ENCODE results near the gene JMJD4. TPM values are rescaled to one million over a fixed set of nuclear protein-coding genes. Genes with fewer than 3 reads are reported as not detected.

JMJD4 gene
- total RNA-seq, 1 experiment from 2014 or later = 14.3 TPM

GRCh38 chr1:227731241-227731677 is 3.8 kb downstream of the JMJD4 start:
- Histone ChIP-seq H3K4me2 (ENCODE audit: low read length) (no peak overlapping the region), H3K4me3 (replicated peaks in 1 of 2; ENCODE audit: low read depth in 1 of 2, low read length in 2 of 2) (no peak overlapping the region), H3K9me2 (ENCODE audit: insufficient read depth) (no peaks in the 10 kb centered on the region), H3K79me2 (ENCODE audit: insufficient read depth, low read length) (peaks cover 37% of the 10 kb centered on the region), H3K36me3 (ENCODE audit: control insufficient read depth in 1 of 2, insufficient read depth in 2 of 2, low read length in 2 of 2) (peaks cover 3 to 16% of the 10 kb centered on the region in 2 experiments; a peak in 3 of 4 replicates), H3K9me3 (ENCODE audit: control insufficient read depth in 1 of 2, insufficient read depth in 1 of 2, low read depth in 1 of 2, low read length in 2 of 2) (no peaks in the 10 kb centered on the region), H3K4me1 (ENCODE audit: control insufficient read depth in 1 of 2, insufficient read depth in 2 of 2, low read length in 2 of 2) (peaks cover 13 to 46% of the 10 kb centered on the region in 2 experiments), H4K20me1 (ENCODE audit: insufficient read depth) (no peaks in the 10 kb centered on the region), H3K27me3 (ENCODE audit: insufficient read depth, low read length) (no peaks in the 10 kb centered on the region), H3K9ac (ENCODE audit: low read length) (no peak overlapping the region), H2AFZ (ENCODE audit: low read depth, low read length, poor library complexity, severe bottlenecking) (no peak overlapping the region), H3K27ac (ENCODE audit: low read depth, low read length) (no peak overlapping the region)
- no peak for TF ChIP-seq JUND (IDR thresholded peaks at IDR 0.05)
- no peak for TF ChIP-seq SIN3A (IDR thresholded peaks at IDR 0.05; ENCODE audit: low read depth)
- no peak for TF ChIP-seq POLR2A (IDR thresholded peaks at IDR 0.05; ENCODE audit: borderline replicate concordance, extremely low read depth, insufficient read depth, insufficient read length)
- TF ChIP-seq EGR1 (IDR thresholded peaks at IDR 0.05; ENCODE audit: low read depth) = no peak
- TF ChIP-seq POLR2AphosphoS5 (IDR thresholded peaks at IDR 0.05; ENCODE audit: low read depth, low read length) = no peak
- TF ChIP-seq ELF1 (IDR thresholded peaks at IDR 0.05; ENCODE audit: borderline replicate concordance, low read depth) = no peak
- TF ChIP-seq RAD21 (IDR thresholded peaks at IDR 0.05; ENCODE audit: low read depth) = no peak
- no peak for TF ChIP-seq CBX3 (IDR thresholded peaks at IDR 0.05; ENCODE audit: low read depth)
- TF ChIP-seq FOSL1 (IDR thresholded peaks at IDR 0.05; ENCODE audit: low read depth) = no peak
- TF ChIP-seq YY1 (IDR thresholded peaks at IDR 0.05; ENCODE audit: extremely low read depth, insufficient replicate concordance, low read depth, low read length) = no peak
- no peak for TF ChIP-seq CTCF (IDR thresholded peaks at IDR 0.05 in 2 of 3, conservative IDR thresholded peaks at IDR 0.05 in 1 of 3; ENCODE audit: borderline replicate concordance in 1 of 3, insufficient read depth in 1 of 3, low read depth in 2 of 3, low read length in 2 of 3)
- no peak for TF ChIP-seq EZH2phosphoT487 (IDR thresholded peaks at IDR 0.05; ENCODE audit: borderline replicate concordance)
- TF ChIP-seq MAX (IDR thresholded peaks at IDR 0.05) = no peak
- no peak for TF ChIP-seq REST (IDR thresholded peaks at IDR 0.05; ENCODE audit: low read depth)
- TF ChIP-seq TCF7L2 (IDR thresholded peaks at IDR 0.05; ENCODE audit: borderline replicate concordance, extremely low read depth, insufficient read depth, insufficient read length) = no peak
- TF ChIP-seq EZH2 (IDR thresholded peaks at IDR 0.05) = no peak
- intact Hi-C loops (cut with micrococcal nuclease) = no loop called here
- ChIA-PET CTCF (interaction anchor here (1.3 kb wide), 1 partner anchor 249 kb away, joined by 4 read pairs; no protein-coding TSS in a partner anchor), POLR2A (no interaction called here), RAD21 (ENCODE audit: low non-redundant PET in 1 of 2, low total read pairs in 2 of 2, uncharacterized antibody in 2 of 2, unreplicated experiment in 2 of 2) (no interaction called here)
- DNase-seq (ENCODE audit: low read depth, low spot score) (no peak), ATAC-seq (no peak)
- BruUV-seq (replicated peaks) = no TSS peak
